NCI-H1417 (cell line): ENCODE results near the gene UNC5C.

Experiments used
- DNase-seq, 3 experiments: peaks; one replicate each; lab custom pipeline; 2025; lab: John Stamatoyannopoulos, UW

UNC5C gene

DNA sequence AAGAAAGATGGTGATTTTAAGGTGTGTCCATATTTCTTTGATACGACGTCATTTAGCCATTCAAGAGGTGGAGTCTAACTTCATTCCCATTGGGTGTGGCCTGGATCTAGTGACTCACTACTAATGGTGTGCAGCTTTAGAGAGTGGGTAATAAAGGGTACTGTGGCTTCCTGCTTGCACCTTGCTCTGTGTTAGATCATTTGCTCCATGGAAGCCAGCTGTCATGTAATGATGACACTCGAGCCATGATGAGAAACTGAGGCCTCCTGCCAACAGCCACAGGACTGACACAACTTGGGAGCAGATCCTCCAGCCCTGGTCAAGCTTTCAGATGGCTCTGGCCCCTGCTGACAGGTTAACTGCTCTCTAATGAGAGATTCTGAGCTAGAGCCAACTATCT is 82.0 kb downstream of the UNC5C start:
- no peak for DNase-seq

GRCh38 chr4:95465010-95465409 is 83.8 kb downstream of the UNC5C start:
- DNase-seq = peak; percentile 17 to 54 (median 24)

DNA sequence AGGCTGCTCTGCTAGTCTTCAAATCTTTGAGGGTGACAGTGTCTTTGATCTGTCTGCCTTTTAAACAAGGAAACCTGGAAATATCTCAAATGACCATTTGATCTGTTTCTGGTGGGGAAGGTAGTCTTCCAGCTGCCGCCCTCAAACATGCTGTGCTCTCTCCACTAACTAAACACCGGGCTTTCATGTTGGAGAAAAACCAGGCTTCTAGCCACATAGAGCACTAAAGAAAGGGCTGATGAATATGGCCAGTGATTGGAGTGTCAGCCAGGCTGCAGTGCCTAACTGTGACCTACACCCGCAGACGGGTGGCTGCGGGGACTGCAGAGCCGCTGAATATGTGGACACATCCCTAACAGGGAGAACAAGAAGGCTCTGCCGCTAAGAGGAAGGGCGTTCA is 85.9 kb downstream of the UNC5C start:
- no peak for DNase-seq

GRCh38 chr4:95457353-95457752 is 91.4 kb downstream of the UNC5C start:
- DNase-seq = no peak

- no peak for DNase-seq
Measured at GRCh38 chr4:95450294-95450693, 98.5 kb downstream of the UNC5C start.

DNA sequence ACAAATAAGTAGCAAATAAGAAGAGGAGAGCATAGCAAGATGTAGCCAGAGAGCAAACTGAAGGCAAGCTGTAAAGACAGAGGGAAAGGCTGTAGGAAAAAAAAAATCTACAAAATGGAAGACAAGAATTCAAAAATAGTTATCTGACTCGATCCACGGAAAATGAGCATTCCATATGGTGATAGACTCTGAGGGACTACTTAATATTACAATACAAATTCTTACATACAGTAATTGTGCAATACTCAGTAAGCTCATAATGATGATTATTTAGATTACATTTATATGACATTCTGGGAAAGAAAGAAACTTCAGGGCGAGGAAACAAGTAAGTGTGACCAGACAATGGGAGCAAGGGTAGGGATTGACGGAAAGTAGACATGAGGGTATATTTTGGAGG is 102.6 kb downstream of the UNC5C start:
- DNase-seq = no peak

DNA sequence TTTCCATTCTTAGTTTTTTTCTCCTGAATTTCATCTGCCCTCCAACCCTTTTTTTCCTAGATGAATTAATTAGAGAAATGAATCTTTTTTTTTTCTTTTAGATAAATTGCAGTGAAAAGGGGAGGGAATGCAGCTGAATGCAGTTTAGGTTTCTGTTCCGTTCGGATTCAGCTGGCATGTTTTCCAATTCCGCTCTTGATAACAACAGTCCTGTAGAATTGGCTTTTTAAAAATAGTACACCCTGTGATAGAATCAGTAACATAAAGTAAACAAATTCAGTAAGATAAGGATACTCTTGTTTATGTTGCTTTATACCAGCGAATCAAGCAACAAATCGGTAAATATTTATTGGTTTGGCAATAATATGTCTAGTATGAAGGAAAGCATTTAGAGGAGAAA is 103.5 kb downstream of the UNC5C start:
- no peak for DNase-seq

DNA sequence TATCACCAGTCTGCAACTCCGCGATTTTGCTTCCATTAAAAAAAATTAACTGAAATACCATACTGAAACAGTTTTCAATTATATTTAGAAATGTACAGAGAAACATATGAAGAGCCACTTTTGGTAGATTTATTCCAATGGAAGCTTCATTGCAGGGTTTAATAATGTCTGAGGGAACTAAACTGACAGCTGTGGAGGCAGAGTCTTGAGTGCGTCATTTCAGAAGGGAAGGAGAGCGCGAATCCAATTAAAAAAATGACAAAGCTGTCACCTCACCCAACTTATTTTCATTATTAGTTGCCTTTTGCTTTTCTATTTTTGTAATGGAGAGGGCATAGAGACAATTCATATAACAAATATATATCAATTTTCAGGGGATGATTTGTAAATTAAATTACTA is 104.0 kb downstream of the UNC5C start:
- no peak for DNase-seq

- peak in 1 of 3 experiments; percentile 27 for DNase-seq
Measured at GRCh38 chr4:95439896-95440295, 108.9 kb downstream of the UNC5C start.

GRCh38 chr4:95439071-95439470 is 109.7 kb downstream of the UNC5C start:
- DNase-seq = no peak

DNA sequence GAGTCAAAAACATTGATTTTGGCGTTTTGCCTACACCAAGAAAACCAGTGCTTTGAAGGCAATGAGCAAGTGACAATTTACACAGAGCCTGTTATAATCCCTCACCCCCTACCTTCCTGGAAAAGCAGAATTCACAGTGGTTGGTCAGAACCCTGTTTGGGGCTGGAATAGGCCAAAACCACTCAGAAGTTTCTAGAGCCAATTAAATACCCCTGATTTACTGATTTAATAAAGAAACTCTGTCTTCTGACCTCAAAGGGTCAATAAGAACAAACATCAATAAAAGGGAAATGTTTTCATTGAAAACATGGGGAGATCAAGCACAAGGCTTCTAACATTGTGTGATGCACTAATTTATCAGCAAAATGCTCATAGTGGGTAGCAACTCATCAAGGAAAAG is 116.3 kb downstream of the UNC5C start:
- no peak for DNase-seq

DNA sequence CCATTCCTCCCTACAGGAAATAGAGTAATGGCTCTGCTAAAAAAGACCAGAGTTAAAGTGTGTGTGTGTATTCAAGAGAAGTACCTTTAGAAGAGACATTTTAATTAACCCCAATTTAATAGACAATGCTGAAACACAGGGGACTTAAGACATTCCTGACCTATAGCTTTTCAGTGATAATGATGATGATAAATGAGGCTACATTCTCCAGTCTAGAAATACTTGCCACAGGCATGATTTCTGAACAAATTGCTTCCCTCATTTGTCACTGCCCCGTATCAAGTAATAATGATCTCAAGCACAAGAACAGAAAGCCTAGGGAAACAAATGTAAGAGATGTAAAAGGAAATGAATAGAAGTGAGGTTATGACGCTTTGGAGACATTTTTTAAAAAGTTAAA is 117.1 kb downstream of the UNC5C start:
- DNase-seq = peak in 1 of 3 experiments; percentile 57

- no peak for DNase-seq
Measured at GRCh38 chr4:95429416-95429815, 119.4 kb downstream of the UNC5C start.

- no peak for DNase-seq
Measured at GRCh38 chr4:95428291-95429070, 120.3 kb downstream of the UNC5C start.

DNA sequence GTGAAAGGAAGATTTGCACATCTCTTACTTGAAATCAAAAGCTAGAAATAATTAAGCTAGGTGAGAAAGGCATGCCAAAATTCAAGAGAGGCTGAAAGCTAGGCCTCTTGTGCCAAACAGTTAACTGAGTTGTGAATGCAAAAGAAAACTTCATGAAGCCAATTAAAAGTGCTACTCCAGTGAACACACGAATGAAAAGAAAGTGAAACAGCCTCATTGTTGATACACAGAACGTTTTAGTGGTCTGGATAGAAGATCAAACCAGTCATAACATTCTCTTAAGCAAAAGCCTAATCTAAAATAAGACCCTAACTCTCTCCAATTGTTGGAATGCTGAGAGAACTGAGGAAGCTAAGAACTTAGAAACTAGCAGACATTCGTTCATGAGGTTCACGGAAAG is 122.3 kb downstream of the UNC5C start:
- DNase-seq = no peak

DNA sequence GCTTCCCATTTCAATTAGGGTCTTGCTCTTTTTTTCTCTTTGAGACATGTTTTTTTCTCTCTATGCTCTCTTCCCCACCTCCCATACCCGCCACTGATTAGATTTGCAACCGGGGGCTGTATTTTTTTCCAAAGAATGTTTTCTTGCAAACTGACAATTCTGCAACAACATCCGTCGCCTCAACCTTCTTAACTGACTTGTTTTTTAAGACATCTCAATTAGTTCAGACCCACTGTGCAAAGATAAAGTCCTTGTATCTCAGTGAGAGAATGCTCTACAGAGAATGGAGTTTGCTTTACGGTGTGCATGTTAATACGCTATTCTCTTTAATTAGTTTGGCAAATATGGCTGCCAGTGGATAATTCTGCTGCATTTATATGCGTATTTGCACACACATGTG is 126.3 kb downstream of the UNC5C start:
- no peak for DNase-seq

DNA sequence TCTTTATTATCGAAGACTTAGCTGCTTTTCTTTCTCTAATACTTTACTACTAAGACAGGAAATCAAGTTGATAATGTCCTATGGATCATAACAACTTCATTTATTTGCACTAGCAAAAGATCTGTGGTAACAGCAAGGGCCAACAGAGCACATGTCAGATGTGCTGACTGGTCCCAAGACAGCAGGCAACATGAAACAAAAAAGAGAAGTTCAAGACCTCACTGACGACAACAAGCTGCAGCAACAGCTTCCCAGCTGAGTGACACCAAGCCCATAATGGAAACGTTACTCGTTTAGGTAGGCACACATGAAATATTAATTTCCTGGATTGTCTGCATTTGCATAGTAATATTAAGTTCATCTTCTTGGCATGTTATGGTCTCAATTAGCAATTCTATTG is 126.9 kb downstream of the UNC5C start:
- no peak for DNase-seq

- no peak for DNase-seq
Measured at GRCh38 chr4:95417531-95417930, 131.2 kb downstream of the UNC5C start.

- DNase-seq = no peak
Measured at GRCh38 chr4:95415346-95415771, 133.4 kb downstream of the UNC5C start.

DNA sequence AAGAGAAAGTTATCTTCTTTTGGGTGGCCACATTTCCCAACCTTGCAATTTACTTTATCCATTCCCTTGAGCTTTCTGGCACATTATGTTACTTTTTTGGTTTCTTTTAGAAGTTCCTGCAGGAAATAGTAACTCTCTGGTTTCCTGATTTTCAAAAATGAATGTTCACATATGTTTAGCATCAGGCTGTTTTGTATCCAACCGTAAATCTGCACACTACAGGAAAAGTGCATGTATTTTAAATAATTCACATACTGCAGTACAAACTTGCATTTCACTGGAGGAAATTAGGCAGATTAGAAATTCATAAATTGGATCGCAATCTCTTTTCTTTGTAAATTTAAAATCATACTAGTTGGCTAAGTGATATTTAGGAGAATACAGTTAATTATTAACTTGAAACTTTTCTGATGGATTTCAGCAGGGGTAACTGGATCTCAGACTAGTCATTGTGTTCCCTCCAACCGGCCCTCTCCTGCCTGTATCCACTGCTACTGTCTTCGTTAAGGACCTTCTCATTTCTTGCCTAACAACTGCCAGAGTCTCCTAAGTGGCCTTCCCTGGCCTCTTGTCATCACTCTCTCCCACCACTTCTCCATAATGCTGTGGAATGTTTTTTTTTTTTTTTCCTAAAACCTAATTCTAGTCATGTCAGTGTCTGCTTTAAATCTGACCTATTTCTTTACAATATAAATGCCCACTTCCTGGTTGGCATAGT is 137.2 kb downstream of the UNC5C start:
- DNase-seq = no peak

DNA sequence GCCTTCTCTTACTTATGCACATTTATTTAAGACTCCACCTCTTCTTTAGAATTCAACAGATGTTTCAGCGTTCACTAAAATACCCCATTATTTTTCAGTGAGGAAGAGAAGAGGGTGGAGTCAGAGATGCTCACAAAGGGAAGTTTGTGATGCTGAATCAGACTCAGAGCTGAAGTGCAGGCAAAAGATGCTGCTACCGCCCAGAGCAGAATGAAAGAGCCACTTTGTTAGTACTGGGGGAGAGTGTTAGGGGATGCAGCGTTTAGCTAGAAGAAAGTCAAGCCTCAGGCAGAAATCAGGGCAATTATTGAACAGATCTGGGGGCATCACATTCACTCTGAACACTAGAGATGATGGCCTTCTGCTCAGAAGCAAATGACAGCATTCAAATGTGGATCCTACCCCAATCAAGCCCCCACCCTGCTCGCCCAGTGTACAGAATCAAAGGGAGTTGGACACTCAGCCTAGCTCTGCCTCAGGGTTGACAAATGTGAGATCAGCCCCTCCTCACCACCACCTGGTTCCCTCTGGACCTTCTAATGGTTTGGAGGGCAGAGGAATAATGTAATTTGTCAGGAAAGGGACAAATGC is 138.3 kb downstream of the UNC5C start:
- DNase-seq = no peak

- DNase-seq = no peak
Measured at GRCh38 chr4:95409750-95410149, 139.0 kb downstream of the UNC5C start.

DNA sequence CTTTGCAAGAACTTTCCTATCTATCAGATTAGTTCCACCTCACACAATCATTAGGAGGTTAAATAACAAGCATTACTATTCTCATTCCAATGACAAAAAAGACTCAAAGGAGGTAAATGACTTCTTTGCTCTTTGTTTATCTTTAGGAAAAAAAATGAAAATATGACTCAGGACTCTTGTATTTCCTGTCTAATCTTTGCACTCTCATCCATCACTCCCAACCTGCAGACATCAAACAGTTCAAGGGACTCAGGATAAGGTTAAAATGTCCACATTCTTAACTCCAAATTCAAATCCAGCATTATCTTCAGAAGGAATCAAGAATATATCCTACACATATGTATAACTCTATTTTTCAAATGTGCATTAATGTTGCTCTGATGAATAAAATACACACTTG is 139.6 kb downstream of the UNC5C start:
- DNase-seq = no peak
